ENCODE data around the gene CDH4. TPM values are rescaled to one million over a fixed set of nuclear protein-coding genes. Genes with fewer than 3 reads are reported as not detected.
A peak's percentile ranks its signal among the peaks of the same experiment; 100 is the strongest.

The CDH4 gene
- total RNA-seq, 1 donor from 2014 or later, result not detected

- DNase-seq (ENCODE audit: low spot score), result no peak
- no peak for ATAC-seq
Measured at GRCh38 chr20:61734733-61735502, 482.9 kb downstream of the CDH4 start.

GRCh38 chr20:61735503-61735785 is 483.4 kb downstream of the CDH4 start:
- ATAC-seq, result no peak
- no peak for DNase-seq (ENCODE audit: low spot score)

GRCh38 chr20:61736001-61736635 is 484.1 kb downstream of the CDH4 start:
- no peak for ATAC-seq
- DNase-seq (ENCODE audit: low spot score), result no peak

GRCh38 chr20:61736751-61737310 is 484.8 kb downstream of the CDH4 start:
- no peak for ATAC-seq

GRCh38 chr20:61737346-61737745 is 485.3 kb downstream of the CDH4 start:
- ATAC-seq, result no peak
- no peak for DNase-seq (ENCODE audit: low spot score)

More at GRCh38 chr20:61736751-61737310, 484.8 kb downstream of the CDH4 start:
- DNase-seq (ENCODE audit: low spot score), result no peak

GRCh38 chr20:61737812-61738443 is 485.9 kb downstream of the CDH4 start:
- ATAC-seq (no peak), DNase-seq (ENCODE audit: low spot score) (no peak)

- DNase-seq (ENCODE audit: low spot score) (no peak), ATAC-seq (no peak)
Measured at GRCh38 chr20:61738601-61739069, 486.6 kb downstream of the CDH4 start.

- ATAC-seq (peak; percentile 23), DNase-seq (ENCODE audit: low spot score) (no peak)
Measured at GRCh38 chr20:61739086-61739831, 487.2 kb downstream of the CDH4 start.

GRCh38 chr20:61739832-61740118 is 487.7 kb downstream of the CDH4 start:
- DNase-seq (ENCODE audit: low spot score), result no peak
- no peak for ATAC-seq

GRCh38 chr20:61742097-61742825 is 490.2 kb downstream of the CDH4 start:
- ATAC-seq, result no peak
- DNase-seq (ENCODE audit: low spot score), result no peak

- no peak for ATAC-seq
- DNase-seq (ENCODE audit: low spot score), result no peak
Measured at GRCh38 chr20:61743606-61744005, 491.5 kb downstream of the CDH4 start.

- no peak for ATAC-seq
- DNase-seq (ENCODE audit: low spot score), result no peak
Measured at GRCh38 chr20:61744691-61745396, 492.8 kb downstream of the CDH4 start.

GRCh38 chr20:61745397-61746146 is 493.5 kb downstream of the CDH4 start:
- ATAC-seq (no peak), DNase-seq (ENCODE audit: low spot score) (no peak)

GRCh38 chr20:61746147-61746646 is 494.1 kb downstream of the CDH4 start:
- ATAC-seq, result no peak
- DNase-seq (ENCODE audit: low spot score), result no peak

- DNase-seq (ENCODE audit: low spot score), result no peak
Measured at GRCh38 chr20:61746781-61747180, 494.7 kb downstream of the CDH4 start.

GRCh38 chr20:61748376-61748775 is 496.3 kb downstream of the CDH4 start:
- ATAC-seq (no peak), DNase-seq (ENCODE audit: low spot score) (no peak)

More at GRCh38 chr20:61746781-61747180, 494.7 kb downstream of the CDH4 start:
- ATAC-seq, result no peak

- DNase-seq (ENCODE audit: low spot score) (no peak), ATAC-seq (no peak)
Measured at GRCh38 chr20:61749406-61750075, 497.5 kb downstream of the CDH4 start.

GRCh38 chr20:61750093-61750492 is 498.0 kb downstream of the CDH4 start:
- ATAC-seq, result no peak

More at GRCh38 chr20:61750093-61750492, 498.0 kb downstream of the CDH4 start:
- no peak for DNase-seq (ENCODE audit: low spot score)
